ENCODE data around the gene SIM2.

Gene SIM2

GRCh38 chr21:36719614-36720013, 20.7 kb downstream of the SIM2 start:
- no peak for DNase-seq

GRCh38 chr21:36721817-36722216, 22.9 kb downstream of the SIM2 start:
- no peak for DNase-seq

- no peak for DNase-seq
Observed at GRCh38 chr21:36722370-36723368, 23.8 kb downstream of the SIM2 start.

GRCh38 chr21:36723371-36723881, 24.5 kb downstream of the SIM2 start:
- DNase-seq, result no peak

GRCh38 chr21:36724660-36725059, 25.7 kb downstream of the SIM2 start:
- no peak for DNase-seq

GRCh38 chr21:36725793-36726386, 27.0 kb downstream of the SIM2 start:
- no peak for DNase-seq

- no peak for DNase-seq
Observed at GRCh38 chr21:36727866-36728265, 29.0 kb downstream of the SIM2 start.

GRCh38 chr21:36728371-36729111, 29.6 kb downstream of the SIM2 start:
- DNase-seq, result no peak

- DNase-seq, result no peak
Observed at GRCh38 chr21:36729310-36729970, 30.5 kb downstream of the SIM2 start.

GRCh38 chr21:36730291-36731281, 31.7 kb downstream of the SIM2 start:
- DNase-seq, result no peak

- DNase-seq, result no peak
Observed at GRCh38 chr21:36732217-36732616, 33.3 kb downstream of the SIM2 start.

GRCh38 chr21:36732761-36733160, 33.8 kb downstream of the SIM2 start:
- no peak for DNase-seq

GRCh38 chr21:36733857-36734256, 34.9 kb downstream of the SIM2 start:
- no peak for DNase-seq

- DNase-seq, result no peak
Observed at GRCh38 chr21:36734367-36735200, 35.7 kb downstream of the SIM2 start.

GRCh38 chr21:36735201-36735515, 36.2 kb downstream of the SIM2 start:
- no peak for DNase-seq

- DNase-seq, result no peak
Observed at GRCh38 chr21:36735724-36736320, 36.9 kb downstream of the SIM2 start.

- no peak for DNase-seq
Observed at GRCh38 chr21:36738489-36739126, 39.7 kb downstream of the SIM2 start.

- DNase-seq, result no peak
Observed at GRCh38 chr21:36741506-36741905, 42.6 kb downstream of the SIM2 start.

- DNase-seq, result no peak
Observed at GRCh38 chr21:36743008-36743407, 44.1 kb downstream of the SIM2 start.

GRCh38 chr21:36743446-36743845, 44.5 kb downstream of the SIM2 start:
- no peak for DNase-seq

All from activated CD4-positive, alpha-beta T cell treated with anti-CD3 and anti-CD28 coated beads, Interleukin-2, amount 50 U/mL, for 4 hours (primary cell).